Astrocyte (in vitro differentiated cells and primary cell): ENCODE results near the gene MYCBP2. TPM values are rescaled to one million over a fixed set of nuclear protein-coding genes. Genes with fewer than 3 reads are reported as not detected.

Experiments
- DNase-seq: peaks from one replicate; pipeline ENCODE4 v3.0.0-alpha.2; 2010; ENCODE audit warnings: low read depth
- FAIRE-seq: peaks from 2 replicates; lab custom pipeline; 2011; peaks lifted over from hg19 to GRCh38; lab: Jason Lieb, UNC
- H2AFZ ChIP-seq: 2 replicates; pipeline ENCODE4 v1.6.0; 2012; ENCODE audit warnings: low read depth, low read length, inconsistent platforms
- H3K27ac ChIP-seq: 2 replicates; pipeline ENCODE4 v1.5.1; 2011; ENCODE audit warnings: low read depth, low read length, inconsistent platforms
- H3K27me3 ChIP-seq: 2 replicates; pipeline ENCODE4 v1.6.0; 2011; ENCODE audit warnings: low read length, inconsistent platforms; ENCODE audit not compliant: insufficient read depth
- H3K36me3 ChIP-seq: 2 replicates; pipeline ENCODE4 v1.5.1; 2011; ENCODE audit warnings: low read length, inconsistent platforms; ENCODE audit not compliant: insufficient read depth
- H3K4me1 ChIP-seq: 2 replicates; pipeline ENCODE4 v1.5.1; 2011; ENCODE audit warnings: low read length, inconsistent platforms; ENCODE audit not compliant: insufficient read depth
- H3K4me2 ChIP-seq: 2 replicates; pipeline ENCODE4 v1.6.0; 2012; ENCODE audit warnings: low read length, inconsistent platforms
- H3K4me3 ChIP-seq: 2 replicates; pipeline ENCODE4 v1.5.1; 2011; ENCODE audit warnings: low read depth, mild to moderate bottlenecking, low read length, inconsistent platforms; ENCODE audit not compliant: insufficient read depth
- H3K79me2 ChIP-seq: 2 replicates; pipeline ENCODE4 v1.6.0; 2012; ENCODE audit warnings: mild to moderate bottlenecking, low read length, inconsistent platforms; ENCODE audit not compliant: insufficient read depth
- H3K9ac ChIP-seq: 2 replicates; pipeline ENCODE4 v1.6.0; 2012; ENCODE audit warnings: mild to moderate bottlenecking, low read length, inconsistent platforms
- H3K9me3 ChIP-seq: 2 replicates; pipeline ENCODE4 v1.5.1; 2012; ENCODE audit warnings: low read depth, mild to moderate bottlenecking, low read length, inconsistent platforms; ENCODE audit not compliant: insufficient read depth
- H4K20me1 ChIP-seq: 2 replicates; pipeline ENCODE4 v1.6.0; 2012; ENCODE audit warnings: low read length, inconsistent platforms; ENCODE audit not compliant: insufficient read depth
- H3K27ac Mint-ChIP-seq: one replicate; pipeline ENCODE4 v1.8.0; 2021; ENCODE audit warnings: mild to moderate bottlenecking, mixed read lengths; ENCODE audit not compliant: unreplicated experiment
- H3K27me3 Mint-ChIP-seq: one replicate; pipeline ENCODE4 v1.8.0; 2021; ENCODE audit warnings: low read depth, mixed read lengths; ENCODE audit not compliant: unreplicated experiment
- H3K36me3 Mint-ChIP-seq: one replicate; pipeline ENCODE4 v1.8.0; 2021; ENCODE audit warnings: low read depth, mixed read lengths; ENCODE audit not compliant: unreplicated experiment
- H3K4me1 Mint-ChIP-seq: one replicate; pipeline ENCODE4 v1.8.0; 2021; ENCODE audit warnings: low read depth, mixed read lengths; ENCODE audit not compliant: unreplicated experiment
- H3K4me3 Mint-ChIP-seq: one replicate; pipeline ENCODE4 v1.8.0; 2021; ENCODE audit warnings: mild to moderate bottlenecking, moderate library complexity, mixed read lengths; ENCODE audit not compliant: unreplicated experiment
- H3K9me3 Mint-ChIP-seq: one replicate; pipeline ENCODE4 v1.8.0; 2021; ENCODE audit warnings: mild to moderate bottlenecking, mixed read lengths; ENCODE audit not compliant: unreplicated experiment
- CTCF ChIP-seq: IDR thresholded peaks from 2 replicates; pipeline ENCODE4 v1.5.1; 2011; ENCODE audit warnings: low read depth, mild to moderate bottlenecking, inconsistent platforms, low read length, moderate library complexity; ENCODE audit not compliant: insufficient read depth
- EZH2 ChIP-seq: IDR thresholded peaks from 2 replicates; pipeline ENCODE4 v1.6.1; 2012; ENCODE audit warnings: mild to moderate bottlenecking, low read length, inconsistent platforms; ENCODE audit not compliant: insufficient read depth
- total RNA-seq: library from RNA; stranded (reverse); gene quantifications from 2 replicates; pipeline ENCODE4 v1.2.1, GENCODE V29; 2021

The MYCBP2 gene
- total RNA-seq, 1 donor from 2014 or later, result 72.3 TPM

DNA sequence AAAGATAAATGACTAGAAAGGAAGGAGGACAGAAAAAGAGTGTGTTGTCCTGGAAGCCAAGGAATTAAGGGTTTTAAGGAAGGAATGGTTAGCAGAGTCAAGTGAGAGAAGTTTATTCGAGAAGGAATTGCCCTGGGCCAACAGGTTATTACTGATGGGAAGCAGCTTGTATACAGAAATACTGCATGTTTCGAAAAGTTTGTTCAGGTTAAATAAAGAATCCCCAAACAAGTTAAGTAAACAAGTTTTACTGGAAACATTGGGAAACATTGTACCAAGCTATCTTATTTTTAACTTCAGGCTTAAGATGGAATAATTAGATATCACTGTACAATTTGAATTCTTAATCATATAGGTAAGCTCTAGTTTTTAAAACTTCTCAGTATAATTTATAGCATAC lies 271.7 kb downstream of the MYCBP2 start:
- Histone ChIP-seq H3K36me3 (peaks cover 12% of the 10 kb centered on the region), H3K27me3 (no peaks in the 10 kb centered on the region), H4K20me1 (no peaks in the 10 kb centered on the region), H3K9me3 (no peaks in the 10 kb centered on the region), H3K4me2 (no peak overlapping the region), H2AFZ (no peak overlapping the region), H3K4me1 (no peaks in the 10 kb centered on the region), H3K4me3 (no peak overlapping the region), H3K9ac (no peak overlapping the region), H3K79me2 (no peaks in the 10 kb centered on the region), H3K27ac (no peak overlapping the region)
- DNase-seq (no peak), FAIRE-seq (no peak)
- peaks cover 10% of the 10 kb centered on the region for H3K36me3 Mint-ChIP-seq
- no peaks in the 10 kb centered on the region for H3K4me1 Mint-ChIP-seq
- H3K27ac Mint-ChIP-seq, result no peak overlapping the region
- TF ChIP-seq EZH2, result no peak
- TF ChIP-seq CTCF, result no peak
- H3K27me3 Mint-ChIP-seq, result no peaks in the 10 kb centered on the region
- no peak overlapping the region for H3K4me3 Mint-ChIP-seq
- H3K9me3 Mint-ChIP-seq, result no peaks in the 10 kb centered on the region

DNA sequence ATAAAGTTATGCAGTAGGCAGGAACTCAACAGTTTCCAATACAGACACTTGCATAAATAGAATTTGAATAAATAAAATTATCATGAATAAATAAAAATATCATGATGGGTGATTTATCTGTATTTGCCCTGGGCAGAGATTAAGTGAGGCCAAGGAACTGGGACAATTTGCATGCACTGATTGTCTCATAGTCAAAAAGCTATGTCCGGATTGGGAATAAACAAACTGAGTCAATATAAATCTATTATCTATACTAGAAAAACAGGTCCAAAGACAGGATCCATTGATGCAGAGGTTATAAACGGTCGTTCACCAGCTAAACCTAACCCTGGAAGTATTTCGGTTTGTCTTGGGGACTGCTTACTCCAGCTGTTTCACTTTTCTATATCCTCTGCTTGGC lies 273.7 kb downstream of the MYCBP2 start:
- Histone ChIP-seq H2AFZ (no peak overlapping the region), H3K27me3 (no peaks in the 10 kb centered on the region), H3K9ac (no peak overlapping the region), H3K27ac (no peak overlapping the region), H3K9me3 (no peaks in the 10 kb centered on the region), H4K20me1 (no peaks in the 10 kb centered on the region), H3K79me2 (no peaks in the 10 kb centered on the region), H3K4me2 (no peak overlapping the region), H3K4me1 (no peaks in the 10 kb centered on the region), H3K4me3 (no peak overlapping the region), H3K36me3 (peaks cover 8% of the 10 kb centered on the region)
- Mint-ChIP-seq H3K36me3 (peaks cover 19% of the 10 kb centered on the region), H3K4me3 (no peak overlapping the region), H3K27me3 (no peaks in the 10 kb centered on the region), H3K27ac (no peak overlapping the region), H3K4me1 (peaks cover 12% of the 10 kb centered on the region), H3K9me3 (no peaks in the 10 kb centered on the region)
- no peak for TF ChIP-seq EZH2
- TF ChIP-seq CTCF, result no peak
- DNase-seq (no peak), FAIRE-seq (no peak)

- Histone ChIP-seq H3K27me3 (no peaks in the 10 kb centered on the region), H3K79me2 (no peaks in the 10 kb centered on the region), H4K20me1 (no peaks in the 10 kb centered on the region), H3K9ac (no peak overlapping the region), H2AFZ (no peak overlapping the region), H3K9me3 (no peaks in the 10 kb centered on the region), H3K4me3 (no peak overlapping the region), H3K4me2 (no peak overlapping the region), H3K4me1 (no peaks in the 10 kb centered on the region), H3K36me3 (peaks cover 6% of the 10 kb centered on the region), H3K27ac (no peak overlapping the region)
- Mint-ChIP-seq H3K27ac (peak overlapping the region; percentile 28), H3K4me3 (no peak overlapping the region), H3K36me3 (peaks cover 23% of the 10 kb centered on the region), H3K27me3 (no peaks in the 10 kb centered on the region), H3K9me3 (no peaks in the 10 kb centered on the region), H3K4me1 (peaks cover 17% of the 10 kb centered on the region)
- DNase-seq (no peak), FAIRE-seq (no peak)
- TF ChIP-seq CTCF, result no peak
- no peak for TF ChIP-seq EZH2
These were observed 278.2 kb downstream of the MYCBP2 start for GRCh38 chr13:77048681-77049080.
